ENCODE measurements around the gene ADAMTS3. TPM values are rescaled to one million over a fixed set of nuclear protein-coding genes. Genes with fewer than 3 reads are reported as not detected.

The ADAMTS3 gene
- total RNA-seq, 2 donors from 2014 or later: not detected

DNA sequence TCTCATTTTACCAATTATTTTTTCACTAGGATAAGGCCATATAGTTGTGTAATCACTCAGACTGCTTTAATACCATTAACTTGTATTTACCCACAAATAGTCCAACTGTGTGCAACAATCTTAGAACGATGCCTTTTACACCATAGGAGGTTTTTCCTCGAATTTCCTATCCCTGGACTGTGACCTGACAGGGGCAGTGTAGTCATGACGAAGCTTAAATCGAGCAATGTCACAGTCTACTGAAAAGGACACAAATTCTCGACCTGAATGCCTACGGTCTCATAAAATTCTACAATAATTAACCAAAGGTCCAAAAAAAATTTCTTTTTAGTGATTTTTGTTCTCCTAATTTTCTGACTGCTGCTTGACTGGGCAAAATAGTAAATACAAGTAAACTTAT lies 208.9 kb downstream of the ADAMTS3 start:
- no peaks in the 10 kb centered on the region for H3K27me3 Mint-ChIP-seq
- H3K9me3 ChIP-seq (ENCODE audit: control insufficient read depth, low read length, poor library complexity, severe bottlenecking): no peaks in the 10 kb centered on the region
- no peak overlapping the region for H3K4me3 Mint-ChIP-seq
- no peak for ATAC-seq
- H3K36me3 Mint-ChIP-seq (ENCODE audit: low read depth): no peaks in the 10 kb centered on the region
- H3K4me1 Mint-ChIP-seq: no peaks in the 10 kb centered on the region
- no peak for DNase-seq
- H3K27ac Mint-ChIP-seq: no peak overlapping the region

DNA sequence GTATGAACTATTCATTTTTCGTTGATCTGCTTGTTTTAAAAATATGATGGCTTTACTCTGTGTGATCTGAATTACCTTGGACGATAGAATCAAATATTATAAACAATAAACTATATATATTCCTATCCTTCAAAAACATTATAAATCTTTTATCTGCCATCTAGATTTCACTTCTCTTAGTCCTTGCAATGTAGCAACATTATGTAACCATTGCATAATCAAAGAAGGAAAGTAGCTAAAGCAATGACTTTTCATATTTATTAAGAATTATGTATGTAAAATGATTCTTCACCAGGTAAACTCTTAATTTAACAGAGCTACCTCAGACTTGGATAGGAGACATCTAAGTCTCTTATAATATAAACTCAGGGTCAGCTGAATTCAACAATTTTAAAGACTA lies 210.5 kb downstream of the ADAMTS3 start:
- H3K9me3 ChIP-seq (ENCODE audit: control insufficient read depth, low read length, poor library complexity, severe bottlenecking): no peaks in the 10 kb centered on the region
- DNase-seq (no peak), ATAC-seq (no peak)
- Mint-ChIP-seq H3K27ac (no peak overlapping the region), H3K36me3 (ENCODE audit: low read depth) (no peaks in the 10 kb centered on the region), H3K4me1 (no peaks in the 10 kb centered on the region), H3K27me3 (no peaks in the 10 kb centered on the region), H3K4me3 (no peak overlapping the region)

DNA sequence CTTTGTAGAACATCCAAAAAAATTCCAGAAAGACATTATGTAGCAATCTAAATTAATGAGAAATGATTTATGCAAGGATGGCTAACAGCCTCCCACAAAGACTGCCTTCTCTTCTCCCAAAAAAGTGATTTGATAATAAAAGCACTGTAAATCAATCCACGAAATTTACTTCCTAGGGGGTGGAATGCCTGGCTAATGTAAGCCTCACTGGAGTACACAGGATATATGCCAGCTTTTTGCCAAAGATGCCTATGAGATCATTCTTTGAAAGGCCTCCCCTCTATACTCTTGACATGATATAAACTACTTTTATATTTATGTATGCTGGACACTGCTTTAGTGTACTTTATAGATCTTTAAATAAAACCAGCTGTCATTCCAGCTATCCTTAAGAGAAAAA lies 211.1 kb downstream of the ADAMTS3 start:
- H3K27ac Mint-ChIP-seq: no peak overlapping the region
- ATAC-seq (no peak), DNase-seq (no peak)
- no peaks in the 10 kb centered on the region for H3K36me3 Mint-ChIP-seq (ENCODE audit: low read depth)
- H3K27me3 Mint-ChIP-seq: no peaks in the 10 kb centered on the region
- no peaks in the 10 kb centered on the region for H3K9me3 ChIP-seq (ENCODE audit: control insufficient read depth, low read length, poor library complexity, severe bottlenecking)
- H3K4me1 Mint-ChIP-seq: no peaks in the 10 kb centered on the region
- H3K4me3 Mint-ChIP-seq: no peak overlapping the region

DNA sequence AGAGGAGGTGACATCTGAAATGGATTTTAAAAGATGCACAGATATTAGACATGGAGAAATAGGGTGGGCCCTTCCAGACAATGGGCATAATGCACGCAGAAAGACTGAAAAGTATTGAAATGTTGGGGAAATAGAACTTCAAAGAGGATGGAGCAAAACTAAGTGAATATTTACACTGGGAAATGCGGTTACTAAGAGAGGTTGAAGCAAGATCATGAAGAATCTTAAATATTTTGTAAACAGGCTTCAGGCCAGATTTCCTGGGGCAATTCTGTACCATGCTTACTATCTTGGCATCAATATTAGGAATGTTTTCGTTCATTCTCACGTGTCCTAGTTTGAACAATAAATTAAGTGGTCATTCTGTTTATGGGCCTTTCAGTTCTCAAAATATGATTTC lies 216.3 kb downstream of the ADAMTS3 start:
- Mint-ChIP-seq H3K4me3 (no peak overlapping the region), H3K27me3 (no peaks in the 10 kb centered on the region), H3K27ac (no peak overlapping the region), H3K4me1 (no peaks in the 10 kb centered on the region), H3K36me3 (ENCODE audit: low read depth) (no peaks in the 10 kb centered on the region)
- DNase-seq: no peak
- H3K9me3 ChIP-seq (ENCODE audit: control insufficient read depth, low read length, poor library complexity, severe bottlenecking): no peaks in the 10 kb centered on the region
- no peak for ATAC-seq

DNA sequence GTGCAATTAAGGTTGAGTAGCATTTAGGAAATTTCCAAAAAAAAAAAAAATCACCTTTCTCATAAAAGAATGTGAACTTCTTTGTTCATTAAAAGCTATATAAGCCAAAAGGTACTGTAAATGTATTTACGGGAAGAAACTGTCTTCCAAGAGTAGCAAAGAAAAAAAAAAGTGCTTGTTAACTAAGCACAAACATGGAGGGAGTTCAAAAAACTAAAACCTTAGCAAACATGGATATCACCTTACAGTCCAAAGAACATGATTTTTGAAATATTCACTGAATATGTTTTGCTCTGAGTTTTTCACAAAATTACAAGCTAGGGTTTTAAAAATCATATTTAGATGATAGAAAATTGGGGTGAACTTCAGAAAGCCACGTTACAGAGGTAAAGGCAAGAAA lies 217.5 kb downstream of the ADAMTS3 start:
- no peak overlapping the region for H3K4me3 Mint-ChIP-seq
- H3K27me3 Mint-ChIP-seq: no peaks in the 10 kb centered on the region
- H3K36me3 Mint-ChIP-seq (ENCODE audit: low read depth): no peaks in the 10 kb centered on the region
- no peak overlapping the region for H3K27ac Mint-ChIP-seq
- no peaks in the 10 kb centered on the region for H3K4me1 Mint-ChIP-seq
- ATAC-seq (no peak), DNase-seq (no peak)
- no peaks in the 10 kb centered on the region for H3K9me3 ChIP-seq (ENCODE audit: control insufficient read depth, low read length, poor library complexity, severe bottlenecking)

DNA sequence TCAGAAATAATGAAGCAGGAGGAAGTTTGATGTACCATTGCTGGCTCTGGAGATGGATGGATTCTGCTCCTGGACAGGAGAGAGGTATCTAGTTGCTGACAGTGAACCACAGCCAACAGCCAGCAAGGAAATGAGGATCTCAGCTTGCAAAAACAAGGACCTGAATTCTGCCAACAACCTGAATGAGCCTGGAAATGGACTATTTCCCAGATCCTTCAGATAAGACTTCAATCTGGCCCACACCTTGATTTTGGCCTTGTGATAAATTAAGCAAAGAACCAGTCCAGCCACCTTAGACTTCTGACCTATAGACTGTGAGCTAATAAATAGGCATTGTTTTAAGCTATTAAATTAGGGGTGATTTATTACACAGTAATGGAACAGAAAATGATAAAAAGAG lies 220.3 kb downstream of the ADAMTS3 start:
- no peaks in the 10 kb centered on the region for H3K9me3 ChIP-seq (ENCODE audit: control insufficient read depth, low read length, poor library complexity, severe bottlenecking)
- no peak overlapping the region for H3K4me3 Mint-ChIP-seq
- H3K27ac Mint-ChIP-seq: no peak overlapping the region
- ATAC-seq (no peak), DNase-seq (no peak)
- no peaks in the 10 kb centered on the region for H3K27me3 Mint-ChIP-seq
- H3K36me3 Mint-ChIP-seq (ENCODE audit: low read depth): no peaks in the 10 kb centered on the region
- no peaks in the 10 kb centered on the region for H3K4me1 Mint-ChIP-seq

DNA sequence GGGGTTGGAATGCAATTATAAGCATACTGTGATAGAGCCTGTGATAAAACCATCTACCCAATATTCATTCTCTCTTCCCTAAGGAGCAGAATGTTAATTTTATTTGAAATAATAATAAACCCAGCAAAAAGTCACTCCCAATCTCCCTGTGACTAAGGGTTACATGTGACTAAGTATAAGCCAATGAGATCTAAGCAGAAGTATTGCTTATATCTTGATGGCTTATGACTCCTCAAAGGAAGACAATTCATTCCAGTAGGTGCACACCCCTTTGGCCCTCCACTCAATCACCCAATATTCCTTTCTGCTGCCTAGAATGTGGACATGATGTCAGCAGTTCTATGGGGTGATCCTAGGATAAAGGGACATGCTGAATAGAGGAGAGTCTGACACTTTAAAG lies 224.6 kb downstream of the ADAMTS3 start:
- H3K27ac Mint-ChIP-seq: no peak overlapping the region
- DNase-seq: no peak
- H3K36me3 Mint-ChIP-seq (ENCODE audit: low read depth): no peaks in the 10 kb centered on the region
- no peak overlapping the region for H3K4me3 Mint-ChIP-seq
- H3K27me3 Mint-ChIP-seq: no peaks in the 10 kb centered on the region
- H3K4me1 Mint-ChIP-seq: no peaks in the 10 kb centered on the region
- no peak for ATAC-seq
- no peaks in the 10 kb centered on the region for H3K9me3 ChIP-seq (ENCODE audit: control insufficient read depth, low read length, poor library complexity, severe bottlenecking)

DNA sequence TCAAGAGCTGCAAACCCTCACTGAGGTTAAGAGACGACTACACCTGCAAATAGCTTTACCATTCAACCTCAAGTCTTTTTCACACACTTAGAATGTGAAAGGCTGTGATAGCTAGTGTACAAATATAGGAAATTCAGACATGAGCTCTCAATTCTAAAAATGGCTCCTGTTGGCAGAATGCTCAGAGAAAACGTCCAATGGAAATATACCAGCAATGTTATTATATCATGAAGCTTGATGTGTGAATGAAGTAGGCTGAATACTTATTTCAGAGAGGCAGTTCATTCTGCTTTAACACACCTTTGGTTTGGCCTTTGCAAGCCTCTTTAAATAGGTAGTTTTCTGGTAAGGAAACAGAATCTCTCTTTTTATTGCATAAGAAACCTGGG lies 227.6 kb downstream of the ADAMTS3 start:
- DNase-seq (no peak), ATAC-seq (no peak)
- no peaks in the 10 kb centered on the region for H3K9me3 ChIP-seq (ENCODE audit: control insufficient read depth, low read length, poor library complexity, severe bottlenecking)
- Mint-ChIP-seq H3K4me3 (no peak overlapping the region), H3K27ac (no peak overlapping the region), H3K27me3 (no peaks in the 10 kb centered on the region), H3K36me3 (ENCODE audit: low read depth) (no peaks in the 10 kb centered on the region), H3K4me1 (no peaks in the 10 kb centered on the region)

DNA sequence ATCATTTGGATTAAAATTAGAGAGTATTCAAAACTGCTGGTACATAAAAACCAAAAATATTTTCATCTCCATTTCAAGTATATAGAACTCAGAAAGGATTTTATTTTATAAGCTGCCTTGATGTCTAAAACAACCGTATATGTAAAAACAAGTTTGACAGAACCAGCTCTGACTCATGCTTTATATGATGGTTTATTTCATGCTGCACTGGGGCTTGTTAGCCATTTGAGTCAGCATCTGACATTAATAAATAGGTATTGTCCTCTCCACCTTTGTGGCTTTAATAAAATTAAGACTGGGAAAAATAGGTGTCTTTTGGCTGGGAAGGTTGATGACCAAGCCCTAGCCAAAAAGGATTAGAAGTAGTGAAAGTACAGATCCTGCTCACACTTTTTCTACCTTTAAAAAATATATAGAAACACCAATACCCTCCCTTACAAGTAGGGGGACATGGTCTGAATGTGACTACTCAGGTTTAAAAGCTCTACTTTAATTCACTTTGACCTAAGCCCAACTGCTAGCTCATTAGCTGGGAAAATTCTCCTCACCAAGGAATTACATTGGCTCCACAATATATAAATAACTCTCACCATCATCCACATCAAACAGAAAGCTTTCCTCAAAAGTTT lies 228.1 kb downstream of the ADAMTS3 start:
- H3K4me1 Mint-ChIP-seq: no peaks in the 10 kb centered on the region
- H3K36me3 Mint-ChIP-seq (ENCODE audit: low read depth): no peaks in the 10 kb centered on the region
- H3K9me3 ChIP-seq (ENCODE audit: control insufficient read depth, low read length, poor library complexity, severe bottlenecking): no peaks in the 10 kb centered on the region
- H3K27ac Mint-ChIP-seq: no peak overlapping the region
- H3K4me3 Mint-ChIP-seq: no peak overlapping the region
- H3K27me3 Mint-ChIP-seq: no peaks in the 10 kb centered on the region
- DNase-seq: no peak
- no peak for ATAC-seq

DNA sequence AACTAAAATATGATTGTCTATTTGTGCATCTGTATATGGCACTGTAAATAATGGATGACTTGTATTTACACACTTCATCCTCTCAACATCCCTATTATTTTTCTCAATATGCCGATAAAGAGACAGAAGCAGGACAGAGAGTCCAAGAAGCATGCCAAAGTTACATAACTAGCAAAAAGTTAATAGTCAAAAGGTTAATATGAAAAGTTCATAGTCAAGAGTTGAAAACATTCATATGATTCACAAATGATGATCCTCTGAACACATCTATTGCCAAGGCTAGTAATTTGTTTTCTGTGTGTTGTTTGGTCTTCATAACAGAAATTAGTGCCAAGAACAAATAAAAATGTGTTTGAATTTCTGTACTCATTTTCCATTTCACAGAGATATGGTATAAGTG lies 231.0 kb downstream of the ADAMTS3 start:
- no peak for DNase-seq
- Mint-ChIP-seq H3K4me1 (no peaks in the 10 kb centered on the region), H3K27me3 (peaks cover 4% of the 10 kb centered on the region), H3K36me3 (ENCODE audit: low read depth) (no peaks in the 10 kb centered on the region), H3K27ac (no peak overlapping the region), H3K4me3 (no peak overlapping the region)
- no peak for ATAC-seq
- H3K9me3 ChIP-seq (ENCODE audit: control insufficient read depth, low read length, poor library complexity, severe bottlenecking): no peaks in the 10 kb centered on the region

DNA sequence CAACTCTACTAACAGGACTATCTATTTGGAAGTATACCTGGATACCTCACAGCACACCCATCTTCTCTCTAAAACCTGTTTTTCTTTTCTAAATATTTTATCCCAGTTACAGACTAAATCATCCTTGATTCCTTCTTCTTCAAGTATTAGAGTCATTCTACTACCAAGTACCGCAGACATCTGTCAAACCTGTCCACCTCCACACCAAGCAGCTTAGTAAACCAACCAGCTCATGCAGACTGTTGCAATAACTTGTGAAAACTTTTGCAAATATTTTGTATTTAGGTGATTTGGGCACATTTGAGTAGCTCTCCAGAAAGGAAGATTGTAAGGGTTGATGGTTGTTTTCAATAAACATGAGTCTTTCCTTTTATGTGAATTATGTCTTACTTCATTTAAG lies 238.6 kb downstream of the ADAMTS3 start:
- no peak overlapping the region for H3K27ac Mint-ChIP-seq
- no peaks in the 10 kb centered on the region for H3K4me1 Mint-ChIP-seq
- H3K4me3 Mint-ChIP-seq: no peak overlapping the region
- peaks cover 6% of the 10 kb centered on the region for H3K27me3 Mint-ChIP-seq
- no peak for ATAC-seq
- no peaks in the 10 kb centered on the region for H3K36me3 Mint-ChIP-seq (ENCODE audit: low read depth)
- H3K9me3 ChIP-seq (ENCODE audit: control insufficient read depth, low read length, poor library complexity, severe bottlenecking): no peaks in the 10 kb centered on the region
- DNase-seq: no peak

DNA sequence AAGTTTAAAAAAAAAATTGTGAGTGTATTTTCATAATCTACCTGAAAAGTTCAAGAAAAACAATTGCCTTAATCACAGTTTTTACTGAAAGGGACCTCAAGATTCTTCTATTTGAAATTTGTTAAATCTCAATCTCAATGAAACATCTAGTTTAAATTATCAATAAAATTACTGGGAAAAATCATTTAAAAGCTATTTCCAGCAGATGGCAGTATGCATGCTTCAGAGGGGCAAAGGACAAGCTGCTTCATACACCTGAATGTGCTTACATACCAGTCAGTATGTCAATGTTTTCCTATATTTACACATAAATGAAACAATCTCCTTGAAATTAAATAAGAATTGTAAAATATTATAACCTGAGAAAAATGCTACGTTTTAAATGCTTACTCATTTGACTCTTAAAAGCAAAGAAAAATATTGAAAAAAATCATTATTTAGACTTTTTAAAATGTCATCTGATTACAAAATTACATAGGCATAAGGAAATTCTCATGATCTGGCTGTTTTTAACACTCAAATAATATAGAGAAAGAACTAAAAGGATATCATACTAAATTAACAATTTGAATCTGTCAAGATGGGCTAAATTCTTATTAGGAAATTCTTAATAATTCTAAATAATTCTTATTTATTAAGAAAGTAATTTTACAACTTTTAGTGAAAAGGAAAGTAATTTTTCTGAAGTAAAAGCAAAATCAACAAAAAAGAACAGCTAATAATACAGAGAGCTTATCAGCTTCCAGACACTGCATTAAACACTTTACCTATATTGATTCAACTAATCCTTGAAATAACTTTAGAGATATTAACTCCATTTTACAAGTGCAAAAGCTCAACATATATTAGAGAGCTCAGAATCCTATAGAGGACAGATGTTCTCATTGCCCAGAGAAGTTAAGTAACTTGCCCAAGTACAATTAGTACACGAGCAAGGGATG lies 242.1 kb downstream of the ADAMTS3 start:
- Mint-ChIP-seq H3K36me3 (ENCODE audit: low read depth) (no peaks in the 10 kb centered on the region), H3K27ac (no peak overlapping the region), H3K27me3 (peaks cover 19% of the 10 kb centered on the region), H3K4me3 (no peak overlapping the region), H3K4me1 (no peaks in the 10 kb centered on the region)
- DNase-seq (no peak), ATAC-seq (no peak)
- H3K9me3 ChIP-seq (ENCODE audit: control insufficient read depth, low read length, poor library complexity, severe bottlenecking): no peaks in the 10 kb centered on the region

DNA sequence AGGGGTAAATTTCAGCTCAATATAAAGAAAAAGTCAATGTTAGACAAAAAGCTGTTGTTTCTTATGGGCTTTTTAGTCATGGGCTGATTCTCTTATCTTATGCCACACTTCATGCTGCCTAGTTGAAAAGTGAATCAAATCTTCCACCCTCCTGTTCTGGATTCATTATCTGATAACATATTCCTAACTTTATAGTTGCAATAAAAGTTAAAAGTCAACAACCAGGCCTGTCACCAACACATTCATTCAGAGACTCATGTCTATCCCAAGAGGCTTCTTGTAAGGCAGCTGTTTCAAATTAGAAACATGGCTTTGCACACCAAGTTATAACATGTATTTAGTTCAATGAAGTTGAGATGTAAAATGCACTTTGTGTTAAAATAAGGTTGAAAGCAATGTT lies 243.8 kb downstream of the ADAMTS3 start:
- Mint-ChIP-seq H3K36me3 (ENCODE audit: low read depth) (no peaks in the 10 kb centered on the region), H3K4me1 (no peaks in the 10 kb centered on the region), H3K27ac (no peak overlapping the region), H3K4me3 (no peak overlapping the region), H3K27me3 (peaks cover 24% of the 10 kb centered on the region)
- ATAC-seq: no peak
- DNase-seq: no peak
- H3K9me3 ChIP-seq (ENCODE audit: control insufficient read depth, low read length, poor library complexity, severe bottlenecking): no peaks in the 10 kb centered on the region

DNA sequence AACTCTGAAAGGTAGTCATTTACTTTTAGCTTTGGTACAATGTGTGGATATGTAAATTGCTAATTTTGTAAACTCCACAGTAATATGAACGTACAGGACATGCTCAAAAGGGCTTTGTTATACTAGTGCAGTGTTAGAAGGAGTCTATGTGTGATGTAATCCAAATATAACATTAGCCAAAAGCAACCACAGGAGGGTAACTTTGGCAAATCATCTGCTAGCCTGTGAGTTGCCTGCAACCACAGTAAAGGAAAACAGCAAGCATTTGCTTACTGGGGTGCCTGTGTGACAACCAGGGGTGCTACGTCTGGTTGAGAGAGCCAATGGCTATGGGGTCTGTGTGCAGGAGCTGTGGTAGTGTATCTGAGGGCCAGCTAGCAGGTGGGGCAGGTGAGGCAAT lies 245.8 kb downstream of the ADAMTS3 start:
- H3K36me3 Mint-ChIP-seq (ENCODE audit: low read depth): no peaks in the 10 kb centered on the region
- H3K4me3 Mint-ChIP-seq: no peak overlapping the region
- H3K9me3 ChIP-seq (ENCODE audit: control insufficient read depth, low read length, poor library complexity, severe bottlenecking): no peaks in the 10 kb centered on the region
- H3K27me3 Mint-ChIP-seq: peaks cover 27% of the 10 kb centered on the region
- ATAC-seq (no peak), DNase-seq (no peak)
- H3K4me1 Mint-ChIP-seq: no peaks in the 10 kb centered on the region
- no peak overlapping the region for H3K27ac Mint-ChIP-seq

Data from T-helper 17 cell (primary cell).